ENCODE data around the gene NSUN7.

DNA sequence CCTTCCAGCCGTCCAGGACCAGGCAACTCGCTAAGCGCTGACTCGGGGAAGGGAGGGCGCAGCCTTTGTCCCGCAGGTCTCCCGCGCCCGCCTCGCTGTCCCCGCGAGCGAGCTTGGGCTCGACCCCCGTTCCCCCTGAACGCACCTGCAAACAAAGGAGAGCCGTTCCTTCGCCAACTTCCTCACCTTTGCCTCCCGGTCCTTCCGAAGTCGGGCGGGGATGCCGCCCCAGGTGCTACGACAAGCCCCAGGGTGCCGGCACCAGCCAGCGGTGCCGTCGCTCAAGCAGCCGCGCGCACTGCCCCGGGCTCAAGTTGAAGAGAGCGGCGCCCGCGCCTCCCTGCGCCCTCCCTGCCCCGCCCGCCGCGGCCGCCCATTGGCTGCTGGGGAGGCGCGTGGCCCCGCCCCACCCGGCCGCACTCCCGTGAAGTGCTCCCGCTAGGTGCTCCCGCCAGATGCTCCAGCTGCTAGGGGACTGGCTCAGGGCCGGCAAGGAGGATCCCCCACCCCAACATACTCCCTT is 107.1 kb downstream of the NSUN7 start:
- no peak for TF ChIP-seq EZH2 (IDR thresholded peaks at IDR 0.05; ENCODE audit: low read length, missing control alignments)
- TF ChIP-seq, protein P1, sequence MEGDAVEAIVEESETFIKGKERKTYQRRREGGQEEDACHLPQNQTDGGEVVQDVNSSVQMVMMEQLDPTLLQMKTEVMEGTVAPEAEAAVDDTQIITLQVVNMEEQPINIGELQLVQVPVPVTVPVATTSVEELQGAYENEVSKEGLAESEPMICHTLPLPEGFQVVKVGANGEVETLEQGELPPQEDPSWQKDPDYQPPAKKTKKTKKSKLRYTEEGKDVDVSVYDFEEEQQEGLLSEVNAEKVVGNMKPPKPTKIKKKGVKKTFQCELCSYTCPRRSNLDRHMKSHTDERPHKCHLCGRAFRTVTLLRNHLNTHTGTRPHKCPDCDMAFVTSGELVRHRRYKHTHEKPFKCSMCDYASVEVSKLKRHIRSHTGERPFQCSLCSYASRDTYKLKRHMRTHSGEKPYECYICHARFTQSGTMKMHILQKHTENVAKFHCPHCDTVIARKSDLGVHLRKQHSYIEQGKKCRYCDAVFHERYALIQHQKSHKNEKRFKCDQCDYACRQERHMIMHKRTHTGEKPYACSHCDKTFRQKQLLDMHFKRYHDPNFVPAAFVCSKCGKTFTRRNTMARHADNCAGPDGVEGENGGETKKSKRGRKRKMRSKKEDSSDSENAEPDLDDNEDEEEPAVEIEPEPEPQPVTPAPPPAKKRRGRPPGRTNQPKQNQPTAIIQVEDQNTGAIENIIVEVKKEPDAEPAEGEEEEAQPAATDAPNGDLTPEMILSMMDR (conservative IDR thresholded peaks at IDR 0.05 in 1 of 2, IDR thresholded peaks at IDR 0.05 in 1 of 2; ENCODE audit: low read depth in 1 of 2, low read length in 2 of 2): no peak

All from fibroblast of lung (primary cell).